Measurements from ENCODE around the gene LAMA3. TPM values are rescaled to one million over a fixed set of nuclear protein-coding genes. Genes with fewer than 3 reads are reported as not detected.

The LAMA3 gene
- total RNA-seq, 1 experiment from 2014 or later, result 5.6 TPM

GRCh38 chr18:23703057-23703986 is 14.1 kb downstream of the LAMA3 start:
- ATAC-seq (peak; percentile 96), DNase-seq (ENCODE audit: low read depth, low spot score) (peak; percentile 71)
- Histone ChIP-seq H3K4me1 (ENCODE audit: control insufficient read depth in 1 of 2, insufficient read depth in 2 of 2, low read length in 2 of 2) (peaks cover 11 to 19% of the 10 kb centered on the region in 2 experiments), H3K9me3 (ENCODE audit: control insufficient read depth in 1 of 2, insufficient read depth in 1 of 2, low read depth in 1 of 2, low read length in 2 of 2) (no peaks in the 10 kb centered on the region), H3K9me2 (ENCODE audit: insufficient read depth) (no peaks in the 10 kb centered on the region), H3K9ac (ENCODE audit: low read length) (no peak overlapping the region), H4K20me1 (ENCODE audit: insufficient read depth) (no peaks in the 10 kb centered on the region), H3K27me3 (ENCODE audit: insufficient read depth, low read length) (no peaks in the 10 kb centered on the region), H2AFZ (ENCODE audit: low read depth, low read length, poor library complexity, severe bottlenecking) (peak overlapping the region; percentile 3), H3K4me3 (replicated peaks in 1 of 2; ENCODE audit: low read depth in 1 of 2, low read length in 2 of 2) (no peak overlapping the region), H3K4me2 (ENCODE audit: low read length) (peak overlapping the region; percentile 46), H3K36me3 (ENCODE audit: control insufficient read depth in 1 of 2, insufficient read depth in 2 of 2, low read length in 2 of 2) (no peaks in the 10 kb centered on the region), H3K79me2 (ENCODE audit: insufficient read depth, low read length) (no peaks in the 10 kb centered on the region), H3K27ac (ENCODE audit: low read depth, low read length) (no peak overlapping the region)
- POLR2A ChIA-PET, result interaction anchor here (1.0 to 1.7 kb wide), 5 partner anchors 9 to 187 kb away, joined by 3 to 8 read pairs (median 3); no protein-coding TSS in a partner anchor
- TF ChIP-seq SIN3A (IDR thresholded peaks at IDR 0.05; ENCODE audit: low read depth) (no peak), MAX (IDR thresholded peaks at IDR 0.05) (no peak), RAD21 (IDR thresholded peaks at IDR 0.05; ENCODE audit: low read depth) (peak; percentile 98), JUND (IDR thresholded peaks at IDR 0.05) (no peak), CTCF (IDR thresholded peaks at IDR 0.05 in 2 of 3, conservative IDR thresholded peaks at IDR 0.05 in 1 of 3; ENCODE audit: borderline replicate concordance in 1 of 3, insufficient read depth in 1 of 3, low read depth in 2 of 3, low read length in 2 of 3) (peak; percentile 53 to 94 (median 75)), SRF (IDR thresholded peaks at IDR 0.05; ENCODE audit: low read depth) (0 out of 2 replicates have a peak, but pooled peaks have one; percentile 33)
- CTCF ChIA-PET, result interaction anchor here (0.6 to 3.6 kb wide), 52 partner anchors 8 to 905 kb away, joined by 3 to 178 read pairs (median 5); partner anchors contain the start of genes RBBP8 and RMC1
- no TSS peak for BruUV-seq (replicated peaks)
- intact Hi-C loops (cut with micrococcal nuclease), result loop anchor here (1.0 to 10.0 kb wide), 5 partner anchors 81 to 411 kb away; no protein-coding TSS in a partner anchor
- RAD21 ChIA-PET (ENCODE audit: low non-redundant PET in 1 of 2, low total read pairs in 2 of 2, uncharacterized antibody in 2 of 2, unreplicated experiment in 2 of 2), result interaction anchor here (0.6 to 2.6 kb wide), 22 partner anchors 8 to 1280 kb away, joined by 3 to 28 read pairs (median 4); no protein-coding TSS in a partner anchor

Measured in HCT116 (cell line).